ENCODE measurements around the gene FSD2. TPM values are rescaled to one million over a fixed set of nuclear protein-coding genes. Genes with fewer than 3 reads are reported as not detected.

Gene FSD2
- total and polyA plus RNA-seq, 10 donors: 0.02 to 0.03 (median 0.02) TPM; not detected in 7

DNA sequence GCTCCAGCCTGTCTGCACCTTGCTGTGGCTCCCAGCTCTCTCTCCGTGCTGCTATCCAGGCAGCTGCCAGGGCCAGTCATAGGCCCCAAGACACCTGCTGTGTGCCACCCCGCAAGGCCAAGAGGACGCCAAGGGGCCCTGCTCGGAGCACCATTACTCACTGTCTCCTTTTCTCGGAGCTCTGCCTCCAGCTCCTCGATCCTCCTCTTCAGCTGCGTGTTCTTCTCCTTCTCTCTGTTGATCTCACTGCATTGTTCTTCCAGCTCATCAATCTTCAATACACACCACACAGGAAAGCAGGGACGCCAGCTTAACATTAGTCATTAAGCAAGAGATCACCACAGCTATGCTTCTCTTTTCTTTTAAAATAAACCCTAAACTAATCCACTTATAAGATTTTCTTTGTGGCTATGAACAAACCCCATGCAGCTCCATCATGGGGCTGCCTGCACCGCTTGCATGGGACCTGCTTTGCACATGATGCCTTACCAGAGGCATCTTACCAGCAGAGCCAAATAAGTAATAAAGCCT lies 46.2 kb upstream of the FSD2 start:
- WGBS, 5 donors: 80 to 89% (median 85%) methylated on average over 9 of the region's 9 CpGs

GRCh38 chr15:82851306-82851850 lies 45.5 kb upstream of the FSD2 start:
- WGBS, 5 donors: 89 to 96% (median 91%) methylated on average over 14 of the region's 14 CpGs
- H3K36me3 ChIP-seq: no peaks in the 10 kb centered on the region
- H3K4me1 ChIP-seq: peaks cover 4 to 49% (median 27%) of the 10 kb centered on the region in 6 donors
- DNase-seq: no peak
- H3K27ac ChIP-seq: peak overlapping the region in 1 of 8 donors; percentile 72
- H3K27me3 ChIP-seq (replicated peaks in 1 of 7): no peaks in the 10 kb centered on the region
- H3K4me3 ChIP-seq: no peak overlapping the region
- H3K9me3 ChIP-seq: no peaks in the 10 kb centered on the region
- intact Hi-C loops (cut with DNase I; ENCODE audit: low total_unique reads): no loop called here
- TF ChIP-seq, protein P1, sequence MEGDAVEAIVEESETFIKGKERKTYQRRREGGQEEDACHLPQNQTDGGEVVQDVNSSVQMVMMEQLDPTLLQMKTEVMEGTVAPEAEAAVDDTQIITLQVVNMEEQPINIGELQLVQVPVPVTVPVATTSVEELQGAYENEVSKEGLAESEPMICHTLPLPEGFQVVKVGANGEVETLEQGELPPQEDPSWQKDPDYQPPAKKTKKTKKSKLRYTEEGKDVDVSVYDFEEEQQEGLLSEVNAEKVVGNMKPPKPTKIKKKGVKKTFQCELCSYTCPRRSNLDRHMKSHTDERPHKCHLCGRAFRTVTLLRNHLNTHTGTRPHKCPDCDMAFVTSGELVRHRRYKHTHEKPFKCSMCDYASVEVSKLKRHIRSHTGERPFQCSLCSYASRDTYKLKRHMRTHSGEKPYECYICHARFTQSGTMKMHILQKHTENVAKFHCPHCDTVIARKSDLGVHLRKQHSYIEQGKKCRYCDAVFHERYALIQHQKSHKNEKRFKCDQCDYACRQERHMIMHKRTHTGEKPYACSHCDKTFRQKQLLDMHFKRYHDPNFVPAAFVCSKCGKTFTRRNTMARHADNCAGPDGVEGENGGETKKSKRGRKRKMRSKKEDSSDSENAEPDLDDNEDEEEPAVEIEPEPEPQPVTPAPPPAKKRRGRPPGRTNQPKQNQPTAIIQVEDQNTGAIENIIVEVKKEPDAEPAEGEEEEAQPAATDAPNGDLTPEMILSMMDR (IDR thresholded peaks at IDR 0.05 in 8 of 11, conservative IDR thresholded peaks at IDR 0.05 in 3 of 11): no peak
- no peak for TF ChIP-seq POLR2AphosphoS5 (IDR thresholded peaks at IDR 0.05)
- no peak for TF ChIP-seq POLR2A (IDR thresholded peaks at IDR 0.05)

More for the DNA sequence above, 46.2 kb upstream of the FSD2 start:
- Histone ChIP-seq H3K9me3 (no peaks in the 10 kb centered on the region), H3K27me3 (replicated peaks in 1 of 7) (no peaks in the 10 kb centered on the region), H3K4me1 (peaks cover 4 to 49% (median 27%) of the 10 kb centered on the region in 6 donors), H3K4me3 (no peak overlapping the region), H3K36me3 (no peaks in the 10 kb centered on the region), H3K27ac (no peak overlapping the region)
- intact Hi-C loops (cut with DNase I; ENCODE audit: low total_unique reads): no loop called here
- DNase-seq: no peak
- no peak for TF ChIP-seq POLR2A (IDR thresholded peaks at IDR 0.05)
- TF ChIP-seq, protein P1 (IDR thresholded peaks at IDR 0.05 in 8 of 11, conservative IDR thresholded peaks at IDR 0.05 in 3 of 11): no peak
- TF ChIP-seq POLR2AphosphoS5 (IDR thresholded peaks at IDR 0.05): no peak

- TF ChIP-seq POLR2A (IDR thresholded peaks at IDR 0.05) (no peak), POLR2AphosphoS5 (IDR thresholded peaks at IDR 0.05) (no peak)
- TF ChIP-seq, protein P1 (IDR thresholded peaks at IDR 0.05 in 8 of 11, conservative IDR thresholded peaks at IDR 0.05 in 3 of 11): no peak
- intact Hi-C loops (cut with DNase I; ENCODE audit: low total_unique reads): no loop called here
- no peak overlapping the region for H3K4me3 ChIP-seq
- H3K27me3 ChIP-seq (replicated peaks in 1 of 7): no peaks in the 10 kb centered on the region
- no peaks in the 10 kb centered on the region for H3K9me3 ChIP-seq
- peaks cover 4 to 44% (median 25%) of the 10 kb centered on the region in 6 donors for H3K4me1 ChIP-seq
- H3K27ac ChIP-seq: peak overlapping the region in 5 of 8 donors; percentile 62 to 72 (median 65)
- no peaks in the 10 kb centered on the region for H3K36me3 ChIP-seq
- DNase-seq: no peak
- WGBS, 5 donors: 57 to 71% (median 62%) methylated on average over 7 of the region's 7 CpGs
Observed at GRCh38 chr15:82850731-82851130, 44.9 kb upstream of the FSD2 start.
